Activated CD4-positive, alpha-beta T cell treated with anti-CD3 and anti-CD28 coated beads for 4 hours (primary cell): ENCODE measurements around the gene TUBB2A.
"Not testable (repeated sequence)": the region's sequence is repeated elsewhere in the genome, so short reads cannot be mapped to it uniquely, and the experiment has no call there.

Source experiments
- DNase-seq, 2 donors: peaks; one replicate each; pipeline ENCODE4 v3.0.0-alpha.2; 2020

The TUBB2A gene

GRCh38 chr6:3152689-3153088 lies 4.7 kb downstream of the TUBB2A start:
- DNase-seq = no peak

GRCh38 chr6:3151691-3152090 lies 5.7 kb downstream of the TUBB2A start:
- no peak for DNase-seq

GRCh38 chr6:3147914-3148757 lies 9.2 kb downstream of the TUBB2A start:
- no peak for DNase-seq

- no peak for DNase-seq
These were observed 12.8 kb downstream of the TUBB2A start for GRCh38 chr6:3144571-3144970.

GRCh38 chr6:3143158-3143557 lies 14.2 kb downstream of the TUBB2A start:
- DNase-seq = no peak

- DNase-seq = no peak
These were observed 14.8 kb downstream of the TUBB2A start for GRCh38 chr6:3142536-3142935.

GRCh38 chr6:3140201-3140600 lies 17.1 kb downstream of the TUBB2A start:
- DNase-seq = no peak

- no peak for DNase-seq
These were observed 18.0 kb downstream of the TUBB2A start for GRCh38 chr6:3139090-3139903.

GRCh38 chr6:3138341-3138740 lies 19.0 kb downstream of the TUBB2A start:
- DNase-seq = no peak

GRCh38 chr6:3137873-3138272 lies 19.5 kb downstream of the TUBB2A start:
- not testable (repeated sequence) for DNase-seq

- no peak for DNase-seq
These were observed 20.1 kb downstream of the TUBB2A start for GRCh38 chr6:3137057-3137777.

- no peak for DNase-seq
These were observed 20.9 kb downstream of the TUBB2A start for GRCh38 chr6:3136292-3137011.

GRCh38 chr6:3135668-3136291 lies 21.6 kb downstream of the TUBB2A start:
- DNase-seq = no peak

- no peak for DNase-seq
These were observed 23.8 kb downstream of the TUBB2A start for GRCh38 chr6:3133515-3133914.

- no peak for DNase-seq
These were observed 25.6 kb downstream of the TUBB2A start for GRCh38 chr6:3131695-3132094.

GRCh38 chr6:3128356-3129108 lies 28.8 kb downstream of the TUBB2A start:
- DNase-seq = no peak

- no peak for DNase-seq
These were observed 31.5 kb downstream of the TUBB2A start for GRCh38 chr6:3125815-3126214.

GRCh38 chr6:3124667-3125066 lies 32.7 kb downstream of the TUBB2A start:
- no peak for DNase-seq

GRCh38 chr6:3122823-3123182 lies 34.5 kb downstream of the TUBB2A start:
- no peak for DNase-seq

GRCh38 chr6:3120765-3121089 lies 36.6 kb downstream of the TUBB2A start:
- DNase-seq = no peak

GRCh38 chr6:3119040-3119723 lies 38.2 kb downstream of the TUBB2A start:
- no peak for DNase-seq
